ENCODE data around the gene CD36. TPM values are rescaled to one million over a fixed set of nuclear protein-coding genes. Genes with fewer than 3 reads are reported as not detected.

CD36 gene
- total and polyA plus RNA-seq, 4 donors: 4.4 to 138 (median 63.4) TPM

DNA sequence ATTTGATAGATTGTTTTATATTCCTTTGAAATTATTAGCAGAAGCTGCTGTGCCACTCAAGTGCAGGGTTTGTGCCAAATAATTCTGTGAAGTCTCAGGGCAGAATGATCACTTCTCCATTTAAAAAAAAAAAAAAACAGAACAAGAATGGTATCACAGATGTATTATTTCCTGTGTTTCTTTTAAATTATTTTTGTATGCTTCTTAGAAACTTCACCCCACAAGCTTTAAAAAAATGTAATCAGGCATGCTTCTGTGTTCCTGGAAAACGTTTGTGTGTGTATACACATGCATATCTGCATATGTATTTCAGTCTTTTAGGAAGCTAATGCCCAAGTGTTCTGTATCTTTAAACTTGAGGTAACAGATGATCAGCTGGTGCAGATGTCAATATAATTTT lies 6.3 kb upstream of the CD36 start:
- WGBS, 2 donors: 23 to 24% methylated on average over 1 of the region's 1 CpG
- Histone ChIP-seq H3K4me1 (ENCODE audit: control insufficient read depth in 1 of 2, insufficient read depth in 2 of 2, low read length in 2 of 2) (no peaks in the 10 kb centered on the region), H3K4me3 (ENCODE audit: low read length in 2 of 2) (no peak overlapping the region), H3K36me3 (ENCODE audit: control insufficient read depth in 1 of 2, insufficient read depth in 2 of 2, low read length in 1 of 2) (no peaks in the 10 kb centered on the region), H3K27me3 (ENCODE audit: control insufficient read depth in 1 of 2, insufficient read depth in 2 of 2, low read length in 1 of 2) (no peaks in the 10 kb centered on the region), H3K9me3 (ENCODE audit: control insufficient read depth, low read length) (no peaks in the 10 kb centered on the region), H3K27ac (ENCODE audit: low read depth in 1 of 2, low read length in 2 of 2) (no peak overlapping the region)
- intact Hi-C loops (cut with DNase I): no loop called here
- ATAC-seq (ENCODE audit: low FRiP score): no peak
- no peak for DNase-seq

DNA sequence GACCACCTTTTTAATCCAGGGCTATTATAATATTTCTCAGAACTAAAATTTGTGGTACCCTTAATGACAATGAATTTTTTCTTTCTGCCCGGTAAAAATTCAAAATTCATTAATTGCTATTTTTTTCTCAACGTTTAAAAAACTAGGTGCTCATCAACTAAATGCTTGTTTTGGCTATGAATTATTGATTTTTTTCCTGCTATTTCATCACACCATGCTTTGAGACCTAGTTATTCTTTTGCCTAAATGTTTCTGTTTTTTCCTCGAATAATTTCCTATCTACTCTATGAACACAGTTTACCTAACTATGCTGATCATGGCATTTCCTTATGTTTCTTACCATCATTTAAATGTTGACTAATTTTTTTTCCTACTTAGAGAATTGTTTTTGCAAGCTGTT lies 5.6 kb upstream of the CD36 start:
- Histone ChIP-seq H3K27me3 (ENCODE audit: control insufficient read depth in 1 of 2, insufficient read depth in 2 of 2, low read length in 1 of 2) (no peaks in the 10 kb centered on the region), H3K4me3 (ENCODE audit: low read length in 2 of 2) (no peak overlapping the region), H3K9me3 (ENCODE audit: control insufficient read depth, low read length) (no peaks in the 10 kb centered on the region), H3K27ac (ENCODE audit: low read depth in 1 of 2, low read length in 2 of 2) (no peak overlapping the region), H3K4me1 (ENCODE audit: control insufficient read depth in 1 of 2, insufficient read depth in 2 of 2, low read length in 2 of 2) (no peaks in the 10 kb centered on the region), H3K36me3 (ENCODE audit: control insufficient read depth in 1 of 2, insufficient read depth in 2 of 2, low read length in 1 of 2) (no peaks in the 10 kb centered on the region)
- WGBS, 2 donors: 50 to 66% methylated on average over 3 of the region's 3 CpGs
- intact Hi-C loops (cut with DNase I): no loop called here
- DNase-seq (no peak), ATAC-seq (ENCODE audit: low FRiP score) (no peak)

DNA sequence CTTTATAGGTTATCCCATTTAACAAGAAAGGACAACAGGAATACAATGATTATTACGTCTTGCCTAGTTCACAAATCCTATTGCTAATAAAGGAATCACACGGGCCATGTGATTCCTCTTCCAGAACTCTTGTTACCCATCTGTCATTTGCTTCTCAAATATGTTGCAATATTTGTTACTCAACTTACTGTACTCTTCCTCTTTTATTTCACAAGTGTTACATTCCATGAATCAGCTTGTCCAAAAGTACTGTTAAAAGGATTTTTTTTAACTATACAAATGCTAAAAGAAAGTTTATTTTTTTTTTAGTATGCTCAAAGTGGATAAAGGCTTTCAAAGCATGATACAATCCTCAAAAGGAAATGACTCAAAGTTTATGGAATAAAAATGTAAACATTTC lies 3.9 kb upstream of the CD36 start:
- intact Hi-C loops (cut with DNase I): no loop called here
- no peaks in the 10 kb centered on the region for H3K4me1 ChIP-seq (ENCODE audit: control insufficient read depth in 1 of 2, insufficient read depth in 2 of 2, low read length in 2 of 2)
- no peaks in the 10 kb centered on the region for H3K36me3 ChIP-seq (ENCODE audit: control insufficient read depth in 1 of 2, insufficient read depth in 2 of 2, low read length in 1 of 2)
- H3K9me3 ChIP-seq (ENCODE audit: control insufficient read depth, low read length): no peaks in the 10 kb centered on the region
- WGBS, 2 donors: 83 to 85% methylated on average over 2 of the region's 2 CpGs
- no peak overlapping the region for H3K4me3 ChIP-seq (ENCODE audit: low read length in 2 of 2)
- ATAC-seq (ENCODE audit: low FRiP score) (no peak), DNase-seq (no peak)
- no peaks in the 10 kb centered on the region for H3K27me3 ChIP-seq (ENCODE audit: control insufficient read depth in 1 of 2, insufficient read depth in 2 of 2, low read length in 1 of 2)
- H3K27ac ChIP-seq (ENCODE audit: low read depth in 1 of 2, low read length in 2 of 2): no peak overlapping the region

DNA sequence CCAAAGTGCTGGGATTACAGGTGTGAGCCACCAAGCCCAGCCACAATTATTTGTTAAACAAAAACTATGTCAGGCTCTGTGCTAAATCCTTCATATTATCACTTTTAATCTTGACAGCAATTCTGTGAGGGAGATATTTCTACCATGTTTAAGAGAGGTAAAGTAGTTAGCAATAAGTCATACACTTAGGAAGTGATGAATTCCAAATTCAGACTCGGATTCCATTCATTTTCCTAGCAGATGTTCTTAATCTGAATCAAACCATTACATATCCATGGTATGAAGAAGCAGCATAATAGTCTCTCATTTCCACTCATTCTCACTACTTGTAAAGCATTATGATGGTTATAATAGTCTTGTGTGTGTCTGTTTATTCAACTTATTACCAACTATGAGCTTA lies 2.9 kb upstream of the CD36 start:
- Histone ChIP-seq H3K27me3 (ENCODE audit: control insufficient read depth in 1 of 2, insufficient read depth in 2 of 2, low read length in 1 of 2) (no peaks in the 10 kb centered on the region), H3K4me1 (ENCODE audit: control insufficient read depth in 1 of 2, insufficient read depth in 2 of 2, low read length in 2 of 2) (no peaks in the 10 kb centered on the region), H3K27ac (ENCODE audit: low read depth in 1 of 2, low read length in 2 of 2) (no peak overlapping the region), H3K4me3 (ENCODE audit: low read length in 2 of 2) (no peak overlapping the region), H3K9me3 (ENCODE audit: control insufficient read depth, low read length) (no peaks in the 10 kb centered on the region), H3K36me3 (ENCODE audit: control insufficient read depth in 1 of 2, insufficient read depth in 2 of 2, low read length in 1 of 2) (no peaks in the 10 kb centered on the region)
- intact Hi-C loops (cut with DNase I): no loop called here
- DNase-seq: no peak
- WGBS, 2 donors: 79 to 85% methylated on average over 1 of the region's 1 CpG
- ATAC-seq (ENCODE audit: low FRiP score): no peak

DNA sequence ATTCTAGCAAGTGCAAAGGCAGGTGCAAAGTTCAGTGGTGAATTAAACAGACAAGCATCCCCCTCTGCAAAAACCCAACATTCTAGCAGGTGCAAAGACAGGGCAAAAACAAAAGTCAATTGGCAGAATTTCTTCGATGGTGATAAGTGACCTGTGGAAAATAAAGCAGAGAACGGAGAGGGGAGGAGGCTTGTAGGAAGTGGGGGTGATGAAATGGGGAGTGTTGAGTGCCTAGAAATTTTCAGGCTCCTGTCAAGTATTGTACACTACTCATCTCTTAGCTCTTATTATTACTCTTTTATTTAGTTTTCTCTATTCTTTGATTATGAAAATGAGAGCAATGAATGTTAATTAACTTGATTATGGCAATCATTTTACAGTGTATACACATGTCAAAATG lies 2.4 kb upstream of the CD36 start:
- DNase-seq (no peak), ATAC-seq (ENCODE audit: low FRiP score) (no peak)
- Histone ChIP-seq H3K27ac (ENCODE audit: low read depth in 1 of 2, low read length in 2 of 2) (no peak overlapping the region), H3K36me3 (ENCODE audit: control insufficient read depth in 1 of 2, insufficient read depth in 2 of 2, low read length in 1 of 2) (no peaks in the 10 kb centered on the region), H3K27me3 (ENCODE audit: control insufficient read depth in 1 of 2, insufficient read depth in 2 of 2, low read length in 1 of 2) (no peaks in the 10 kb centered on the region), H3K9me3 (ENCODE audit: control insufficient read depth, low read length) (no peaks in the 10 kb centered on the region), H3K4me3 (ENCODE audit: low read length in 2 of 2) (no peak overlapping the region), H3K4me1 (ENCODE audit: control insufficient read depth in 1 of 2, insufficient read depth in 2 of 2, low read length in 2 of 2) (no peaks in the 10 kb centered on the region)
- intact Hi-C loops (cut with DNase I): no loop called here
- 85 to 90% methylated on average over 2 of the region's 2 CpGs for WGBS, 2 donors

DNA sequence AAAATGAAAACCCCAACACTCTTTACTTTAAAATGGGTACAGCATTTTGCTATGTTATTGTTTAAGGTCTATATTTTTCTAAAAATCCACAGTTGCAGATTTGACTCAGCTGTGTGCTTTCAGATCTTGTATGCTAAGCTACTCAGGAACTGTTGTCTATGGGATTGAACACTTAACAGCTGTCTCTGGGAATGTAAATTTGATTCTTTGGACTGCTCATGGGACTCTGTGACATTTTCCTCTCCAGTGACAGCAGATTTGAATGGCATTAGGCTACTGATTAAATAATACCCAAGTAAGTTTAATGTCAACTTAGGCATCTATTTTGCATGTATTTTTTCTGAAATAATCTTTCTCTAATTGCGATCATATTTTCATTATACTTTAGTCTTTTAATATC lies 1.7 kb upstream of the CD36 start:
- intact Hi-C loops (cut with DNase I): no loop called here
- 95 to 100% methylated on average over 1 of the region's 1 CpG for WGBS, 2 donors
- Histone ChIP-seq H3K4me1 (ENCODE audit: control insufficient read depth in 1 of 2, insufficient read depth in 2 of 2, low read length in 2 of 2) (no peaks in the 10 kb centered on the region), H3K27me3 (ENCODE audit: control insufficient read depth in 1 of 2, insufficient read depth in 2 of 2, low read length in 1 of 2) (no peaks in the 10 kb centered on the region), H3K9me3 (ENCODE audit: control insufficient read depth, low read length) (no peaks in the 10 kb centered on the region), H3K27ac (ENCODE audit: low read depth in 1 of 2, low read length in 2 of 2) (no peak overlapping the region), H3K4me3 (ENCODE audit: low read length in 2 of 2) (no peak overlapping the region), H3K36me3 (ENCODE audit: control insufficient read depth in 1 of 2, insufficient read depth in 2 of 2, low read length in 1 of 2) (no peaks in the 10 kb centered on the region)
- DNase-seq: no peak
- ATAC-seq (ENCODE audit: low FRiP score): no peak

DNA sequence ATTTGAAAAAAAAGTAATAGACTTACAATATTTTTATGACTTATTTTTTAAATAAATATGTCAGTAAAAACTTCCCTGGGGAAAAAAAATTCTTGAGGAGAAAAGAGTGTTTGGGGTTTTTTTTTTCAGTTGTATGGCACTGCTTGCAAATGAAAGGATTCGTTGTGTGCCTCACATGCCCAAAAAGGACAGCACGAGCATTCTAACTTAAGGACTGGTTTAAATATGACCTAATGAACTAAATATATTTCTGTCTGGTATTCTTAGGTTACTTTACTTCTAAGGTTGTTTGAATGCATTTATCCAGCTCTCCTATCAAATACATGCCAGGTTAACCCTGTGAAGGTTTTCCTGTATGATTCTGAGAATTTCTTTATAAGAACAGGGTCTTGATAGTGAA lies 988 bp upstream of the CD36 start:
- DNase-seq (no peak), ATAC-seq (ENCODE audit: low FRiP score) (no peak)
- 8 to 14% methylated on average over 2 of the region's 2 CpGs for WGBS, 2 donors
- H3K36me3 ChIP-seq (ENCODE audit: control insufficient read depth in 1 of 2, insufficient read depth in 2 of 2, low read length in 1 of 2): no peaks in the 10 kb centered on the region
- H3K4me1 ChIP-seq (ENCODE audit: control insufficient read depth in 1 of 2, insufficient read depth in 2 of 2, low read length in 2 of 2): no peaks in the 10 kb centered on the region
- intact Hi-C loops (cut with DNase I): no loop called here
- no peaks in the 10 kb centered on the region for H3K9me3 ChIP-seq (ENCODE audit: control insufficient read depth, low read length)
- H3K4me3 ChIP-seq (ENCODE audit: low read length in 2 of 2): no peak overlapping the region
- no peaks in the 10 kb centered on the region for H3K27me3 ChIP-seq (ENCODE audit: control insufficient read depth in 1 of 2, insufficient read depth in 2 of 2, low read length in 1 of 2)
- no peak overlapping the region for H3K27ac ChIP-seq (ENCODE audit: low read depth in 1 of 2, low read length in 2 of 2)

DNA sequence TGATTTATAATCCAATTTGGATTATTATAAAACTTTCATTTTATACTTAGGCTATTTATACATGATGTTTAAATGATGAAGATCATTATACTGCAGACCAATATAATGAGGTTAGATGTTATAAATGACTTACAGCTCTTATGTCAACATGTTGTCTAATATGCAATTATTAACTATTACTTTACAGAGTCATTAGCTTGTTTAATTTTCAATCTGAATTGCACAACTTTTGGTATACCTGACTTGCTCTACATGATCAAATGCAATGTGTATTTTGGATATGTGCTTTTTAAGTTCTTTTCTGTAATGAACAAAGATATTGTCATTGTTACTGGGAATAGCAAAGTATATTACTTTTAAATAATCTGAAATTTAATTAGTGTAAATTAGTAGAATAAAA lies 569 bp downstream of the CD36 start:
- Histone ChIP-seq H3K27ac (ENCODE audit: low read depth in 1 of 2, low read length in 2 of 2) (no peak overlapping the region), H3K27me3 (ENCODE audit: control insufficient read depth in 1 of 2, insufficient read depth in 2 of 2, low read length in 1 of 2) (no peaks in the 10 kb centered on the region), H3K4me3 (ENCODE audit: low read length in 2 of 2) (no peak overlapping the region), H3K4me1 (ENCODE audit: control insufficient read depth in 1 of 2, insufficient read depth in 2 of 2, low read length in 2 of 2) (no peaks in the 10 kb centered on the region), H3K9me3 (ENCODE audit: control insufficient read depth, low read length) (no peaks in the 10 kb centered on the region), H3K36me3 (ENCODE audit: control insufficient read depth in 1 of 2, insufficient read depth in 2 of 2, low read length in 1 of 2) (no peaks in the 10 kb centered on the region)
- DNase-seq: no peak
- no peak for ATAC-seq (ENCODE audit: low FRiP score)
- intact Hi-C loops (cut with DNase I): no loop called here

DNA sequence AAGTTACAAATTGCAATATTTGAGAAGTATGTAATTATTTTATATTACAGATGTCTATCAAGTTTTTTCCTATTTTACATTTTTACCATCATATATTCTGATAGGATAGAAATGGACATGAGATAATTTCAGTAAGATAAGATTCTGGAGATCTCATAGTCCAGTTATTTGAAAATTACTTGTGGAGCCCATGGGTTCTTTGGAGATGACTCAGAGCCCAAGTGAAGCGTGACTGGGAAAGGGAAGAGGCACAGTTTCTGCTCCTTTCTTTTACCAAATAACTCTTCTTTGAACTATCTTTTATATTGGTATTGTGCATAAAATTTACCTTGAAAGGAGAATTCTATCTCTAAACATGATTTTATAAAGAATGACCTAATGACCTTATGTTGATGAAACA lies 2.4 kb downstream of the CD36 start:
- H3K9me3 ChIP-seq (ENCODE audit: control insufficient read depth, low read length): no peaks in the 10 kb centered on the region
- no peak for DNase-seq
- H3K36me3 ChIP-seq (ENCODE audit: control insufficient read depth in 1 of 2, insufficient read depth in 2 of 2, low read length in 1 of 2): no peaks in the 10 kb centered on the region
- 75 to 81% methylated on average over 1 of the region's 1 CpG for WGBS, 2 donors
- ATAC-seq (ENCODE audit: low FRiP score): no peak
- no peak overlapping the region for H3K27ac ChIP-seq (ENCODE audit: low read depth in 1 of 2, low read length in 2 of 2)
- no peaks in the 10 kb centered on the region for H3K4me1 ChIP-seq (ENCODE audit: control insufficient read depth in 1 of 2, insufficient read depth in 2 of 2, low read length in 2 of 2)
- intact Hi-C loops (cut with DNase I): no loop called here
- no peak overlapping the region for H3K4me3 ChIP-seq (ENCODE audit: low read length in 2 of 2)
- H3K27me3 ChIP-seq (ENCODE audit: control insufficient read depth in 1 of 2, insufficient read depth in 2 of 2, low read length in 1 of 2): no peaks in the 10 kb centered on the region

DNA sequence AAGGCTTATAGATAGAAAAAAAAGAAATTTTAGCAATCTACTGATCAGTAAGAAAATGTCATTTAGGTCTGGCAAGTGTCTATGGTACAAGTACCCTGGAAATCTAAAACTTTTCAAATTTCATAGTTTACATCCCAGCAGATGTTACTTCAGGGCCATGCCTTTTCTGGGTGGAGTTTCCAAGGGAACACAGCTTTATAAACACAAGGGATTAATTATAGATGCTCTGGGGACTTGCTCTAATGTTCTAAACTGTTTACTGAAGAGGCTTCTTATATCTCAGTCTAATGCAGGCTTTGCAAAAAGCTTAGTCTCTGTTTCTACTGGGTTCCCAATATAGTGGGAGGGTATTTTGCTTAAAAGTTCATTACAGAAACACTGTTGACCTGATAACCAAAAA lies 3.1 kb downstream of the CD36 start:
- no peaks in the 10 kb centered on the region for H3K27me3 ChIP-seq (ENCODE audit: control insufficient read depth in 1 of 2, insufficient read depth in 2 of 2, low read length in 1 of 2)
- ATAC-seq (ENCODE audit: low FRiP score): no peak
- no peaks in the 10 kb centered on the region for H3K9me3 ChIP-seq (ENCODE audit: control insufficient read depth, low read length)
- no peaks in the 10 kb centered on the region for H3K4me1 ChIP-seq (ENCODE audit: control insufficient read depth in 1 of 2, insufficient read depth in 2 of 2, low read length in 2 of 2)
- intact Hi-C loops (cut with DNase I): no loop called here
- no peaks in the 10 kb centered on the region for H3K36me3 ChIP-seq (ENCODE audit: control insufficient read depth in 1 of 2, insufficient read depth in 2 of 2, low read length in 1 of 2)
- no peak overlapping the region for H3K4me3 ChIP-seq (ENCODE audit: low read length in 2 of 2)
- no peak for DNase-seq
- H3K27ac ChIP-seq (ENCODE audit: low read depth in 1 of 2, low read length in 2 of 2): no peak overlapping the region
